CD4-positive, alpha-beta T cell treated with Interleukin-2 at 100 ng/mL for 4 hours (primary cell): ENCODE data around the gene YES1.

Source experiments
- DNase-seq: peaks from one replicate; pipeline ENCODE4 v3.0.0-alpha.2; 2020; ENCODE audit warnings: low spot score

The YES1 gene

DNA sequence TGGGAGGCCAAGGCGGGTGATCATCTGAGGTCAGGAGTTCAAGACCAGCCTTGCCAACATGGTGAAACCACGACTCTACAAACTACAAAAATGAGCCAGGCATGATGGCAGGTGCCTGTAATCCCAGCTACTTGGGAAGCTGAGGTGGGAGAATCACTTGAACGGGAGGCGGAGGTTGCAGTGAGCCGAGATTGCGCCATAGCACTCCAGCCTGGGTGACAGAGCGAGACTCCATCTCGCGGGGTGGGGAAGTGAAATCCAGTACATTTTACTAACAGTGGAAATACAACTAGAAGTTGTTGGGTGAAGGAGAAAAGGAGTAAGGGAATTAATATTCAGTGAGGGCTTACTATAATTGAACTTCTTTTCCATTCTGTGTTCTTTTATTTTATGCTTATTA is 86.4 kb downstream of the YES1 start:
- DNase-seq = no peak

DNA sequence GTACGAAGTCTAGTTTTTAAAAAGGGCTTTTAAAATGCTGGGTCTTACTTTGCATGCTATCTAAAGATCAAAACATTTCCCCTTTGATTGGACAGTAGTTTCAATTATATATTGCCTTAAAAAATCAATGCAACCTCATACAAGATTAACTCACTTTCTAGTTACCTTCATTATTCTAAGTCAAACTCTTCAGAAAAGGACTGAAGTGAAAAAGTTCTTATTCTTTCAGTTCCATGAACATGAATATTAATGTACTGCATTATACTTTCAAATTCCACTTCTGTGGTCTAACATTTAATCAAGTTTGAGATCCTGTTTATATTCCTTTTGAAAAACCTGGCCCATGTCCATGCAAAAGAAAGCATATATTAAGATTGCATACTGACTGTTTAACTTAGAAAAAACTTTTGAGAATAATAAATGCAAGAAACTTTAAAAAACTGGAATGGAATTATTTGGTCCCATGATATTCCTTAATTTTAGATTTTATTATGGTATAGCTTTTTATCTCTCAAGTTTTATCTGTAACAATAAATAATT is 88.4 kb downstream of the YES1 start:
- no peak for DNase-seq

DNA sequence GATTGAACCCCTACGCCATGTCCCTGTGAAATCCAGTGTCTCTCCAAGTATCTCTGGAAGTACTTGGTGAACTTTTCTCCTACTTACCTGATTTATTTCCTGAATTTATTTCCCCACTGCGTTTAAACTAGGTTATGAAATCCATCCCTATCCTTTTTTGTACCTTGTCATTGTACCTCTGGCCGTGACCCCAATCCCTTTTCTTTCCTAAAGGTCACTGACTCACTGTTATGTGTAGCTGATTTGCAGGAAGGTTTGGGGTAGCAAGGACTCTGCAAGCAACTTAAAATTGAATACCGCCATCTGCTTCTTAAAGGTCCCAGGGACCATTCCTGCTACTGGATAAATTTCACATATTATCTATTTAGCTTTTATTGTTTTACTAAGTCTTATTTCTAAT is 95.0 kb downstream of the YES1 start:
- no peak for DNase-seq

DNA sequence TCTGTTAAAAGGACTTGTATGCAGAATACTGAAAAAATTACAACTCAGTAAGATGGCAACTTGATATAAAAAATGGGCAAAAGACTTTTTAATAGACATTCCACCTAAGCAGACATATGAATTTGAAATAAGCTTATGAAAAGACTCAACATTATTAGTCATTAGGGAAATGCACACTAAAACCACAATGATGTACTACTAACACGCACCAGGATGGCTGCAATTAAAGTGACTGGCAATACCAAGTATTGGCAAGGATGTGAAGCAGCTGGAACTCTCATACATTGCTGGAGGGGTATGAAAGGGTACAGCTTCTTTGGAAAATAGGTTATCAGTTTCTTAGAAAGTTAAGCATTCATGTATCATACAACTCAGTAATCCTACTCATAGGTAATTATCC is 96.4 kb downstream of the YES1 start:
- peak; percentile 45 for DNase-seq

DNA sequence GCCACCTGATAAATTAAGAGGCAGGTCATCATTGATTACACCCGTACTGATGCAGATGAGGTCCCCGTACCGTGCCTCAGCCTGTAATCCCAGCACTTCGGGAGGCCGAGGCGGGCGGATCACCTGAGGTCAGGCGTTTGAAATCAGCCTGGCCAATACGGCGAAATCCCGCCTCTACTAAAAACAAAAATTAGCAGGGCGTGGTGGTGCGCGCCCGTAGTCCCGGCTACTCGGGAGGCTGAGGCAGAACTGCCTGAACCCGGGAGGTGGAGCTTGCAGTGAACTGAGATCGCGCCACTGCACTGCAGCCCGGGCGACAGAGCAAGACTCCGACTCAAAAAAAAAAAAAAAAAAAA is 98.9 kb downstream of the YES1 start:
- no peak for DNase-seq

DNA sequence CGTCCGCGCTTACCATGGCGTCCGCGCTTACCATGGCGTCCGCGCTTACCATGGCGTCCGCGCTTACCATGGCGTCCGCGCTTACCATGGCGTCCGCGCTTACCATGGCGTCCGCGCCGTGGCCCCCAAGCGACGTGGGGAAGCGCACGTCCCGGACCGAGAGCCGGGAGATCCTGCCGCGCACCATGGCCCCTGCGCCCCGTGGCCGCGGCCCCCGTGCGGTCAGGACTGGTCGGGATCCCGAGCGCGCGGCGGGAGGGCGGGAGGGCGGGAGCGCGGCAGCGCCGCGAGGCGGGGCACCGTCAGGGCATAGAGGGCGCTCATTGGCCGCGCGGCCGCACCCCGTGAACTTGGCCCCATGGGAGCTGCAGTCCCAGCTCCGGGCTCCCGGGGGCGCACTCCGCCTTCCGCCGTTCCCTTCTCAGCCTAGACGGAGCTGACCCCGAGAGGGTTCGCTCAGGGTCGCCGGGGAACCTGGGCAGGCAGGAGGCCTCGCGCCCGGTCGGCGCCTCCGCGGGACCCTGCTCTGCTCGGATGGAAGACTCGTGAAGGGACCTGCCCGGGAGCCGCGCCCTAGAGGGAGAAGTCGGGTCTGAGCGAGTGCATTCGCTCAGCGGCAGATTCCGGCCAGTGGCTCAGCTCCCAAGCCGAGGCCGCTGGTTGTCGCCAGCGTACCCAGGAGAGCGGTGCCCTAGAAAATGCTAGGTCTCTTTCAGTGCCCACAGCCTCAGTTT is 99.5 kb downstream of the YES1 start, which contains the start of gene ENOSF1:
Gene ENOSF1 (minus strand): TSS at position 230 of the 734 bp plus-strand sequence. CDS start 43 bp downstream, at position 187.
- peak; percentile 88 for DNase-seq

DNA sequence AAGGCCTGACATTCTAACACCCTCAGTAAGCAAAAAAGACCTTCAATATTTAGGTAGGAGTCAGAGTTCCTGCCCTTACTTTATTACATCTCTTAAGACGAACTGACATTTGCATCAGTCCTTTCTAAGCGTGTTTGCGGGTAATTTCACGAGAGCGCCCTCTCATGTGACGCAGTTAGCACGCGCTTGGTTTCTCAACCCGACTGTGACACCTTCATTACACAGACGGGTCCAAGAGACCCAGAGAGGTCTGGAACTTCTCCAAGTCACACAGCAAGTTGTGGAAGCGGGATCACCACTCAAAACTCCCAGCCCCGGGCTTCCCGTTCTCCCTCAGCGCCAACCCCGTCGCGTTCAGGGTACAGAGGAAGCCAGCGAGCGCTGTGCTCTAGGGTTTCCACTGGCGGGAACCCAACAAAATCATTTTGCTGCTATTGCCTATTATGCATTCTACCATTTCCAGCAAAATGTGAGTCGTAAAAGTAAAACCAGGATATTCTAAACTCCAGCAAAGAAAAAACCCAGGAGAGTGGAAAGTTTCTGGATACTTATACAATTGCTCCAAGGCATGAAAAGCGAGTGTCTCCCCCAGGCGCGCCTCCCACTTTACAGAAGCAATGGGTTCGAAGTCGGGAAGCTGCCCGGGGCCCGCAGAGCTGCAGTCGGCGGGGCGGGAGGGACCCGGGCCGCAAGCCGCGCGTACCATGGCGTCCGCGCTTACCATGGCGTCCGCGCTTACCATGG is 100.2 kb downstream of the YES1 start:
- peak; percentile 76 for DNase-seq

DNA sequence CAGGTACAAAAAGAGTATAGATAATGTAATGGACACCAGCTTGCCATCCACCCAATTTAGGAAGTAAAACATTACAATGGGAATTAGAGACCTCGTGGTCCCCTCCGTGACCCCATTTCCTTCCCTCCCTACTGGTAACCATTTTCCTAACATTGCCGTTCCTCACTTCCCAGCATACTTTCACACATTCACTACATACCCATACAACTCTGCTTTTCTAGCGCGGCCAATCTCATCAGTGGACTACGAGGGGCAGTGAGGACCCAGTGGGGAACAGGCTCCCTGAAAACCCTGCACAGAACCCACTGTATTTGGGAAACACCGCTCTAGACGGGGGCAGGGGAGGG is 100.8 kb downstream of the YES1 start:
- no peak for DNase-seq

DNA sequence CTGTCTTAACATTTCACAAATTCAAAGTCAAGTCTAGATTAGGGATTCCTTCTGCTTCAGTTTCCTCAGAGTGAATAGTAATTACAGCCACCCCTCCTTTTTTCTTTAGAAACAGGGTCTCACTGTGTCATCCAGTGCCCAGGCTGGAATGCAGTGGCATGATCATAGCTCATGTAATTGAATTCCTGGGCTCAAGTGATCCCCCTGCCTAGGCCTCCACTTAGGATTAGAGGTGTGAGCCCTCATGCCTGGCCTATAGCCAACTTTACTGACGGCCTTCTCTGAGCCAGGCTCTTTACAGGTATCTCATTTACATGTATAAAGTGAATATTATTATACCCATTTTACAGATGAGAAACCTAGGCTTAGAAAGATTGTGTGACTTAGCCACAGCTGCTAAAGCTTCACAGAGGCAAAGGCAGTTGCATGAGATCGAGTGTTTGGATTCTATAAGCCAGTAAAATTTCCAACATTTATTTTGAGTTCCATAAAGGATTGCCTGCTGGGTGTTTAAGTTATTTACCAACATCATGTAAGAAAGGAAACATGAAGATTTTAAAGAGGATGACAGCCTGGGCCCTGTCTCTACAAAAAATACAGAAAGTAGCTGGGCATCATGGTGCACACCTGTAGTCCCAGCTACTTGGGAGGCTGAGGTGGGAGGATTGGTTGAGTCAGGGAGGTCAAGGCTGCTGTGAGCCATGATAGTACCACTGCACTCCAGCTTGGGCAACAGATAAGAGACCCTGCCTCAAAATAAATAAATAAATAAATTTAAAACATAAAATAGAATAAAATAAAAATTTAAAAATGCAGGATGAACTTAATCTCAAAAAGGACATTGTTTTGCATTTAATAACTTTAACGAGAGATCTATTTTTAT is 101.4 kb downstream of the YES1 start:
- DNase-seq = no peak

DNA sequence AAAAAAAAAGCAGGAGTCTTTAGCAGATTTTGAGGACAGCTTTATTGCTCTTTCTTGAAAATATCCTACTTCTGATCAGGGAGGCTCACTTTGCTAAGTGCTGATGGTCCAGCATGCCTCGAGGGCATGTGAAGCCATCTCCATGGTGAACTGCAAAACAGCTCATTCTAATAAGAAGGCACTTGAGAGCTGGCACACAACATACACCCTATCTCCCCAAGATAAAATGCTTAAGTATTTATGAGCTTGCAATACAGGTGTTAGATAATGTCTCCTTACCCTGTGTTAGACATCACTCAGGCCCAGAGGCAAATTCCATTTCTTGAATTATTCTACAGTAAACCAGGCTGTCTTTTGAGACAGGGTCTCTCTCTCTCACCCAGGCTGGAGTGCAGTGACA is 102.3 kb downstream of the YES1 start:
- DNase-seq = no peak

DNA sequence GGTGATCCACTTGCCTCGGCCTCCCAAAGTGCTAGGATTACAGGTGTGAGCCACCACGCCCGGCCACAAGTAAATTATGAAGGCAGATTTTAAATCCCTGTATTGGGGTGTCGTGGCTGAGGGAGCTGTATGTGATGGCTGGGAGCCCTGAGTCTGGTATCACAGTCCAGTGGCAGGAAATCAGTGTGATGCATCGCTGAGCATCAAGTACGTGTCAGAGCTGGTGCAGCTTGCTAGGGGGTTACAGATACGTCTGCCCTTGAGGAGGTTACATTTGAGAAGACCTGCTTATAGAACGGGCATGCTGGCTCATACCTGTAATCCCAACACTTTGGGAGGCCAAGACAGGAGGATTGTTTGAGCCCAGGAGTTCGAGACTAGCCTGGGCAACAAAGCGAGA is 103.9 kb downstream of the YES1 start:
- no peak for DNase-seq

DNA sequence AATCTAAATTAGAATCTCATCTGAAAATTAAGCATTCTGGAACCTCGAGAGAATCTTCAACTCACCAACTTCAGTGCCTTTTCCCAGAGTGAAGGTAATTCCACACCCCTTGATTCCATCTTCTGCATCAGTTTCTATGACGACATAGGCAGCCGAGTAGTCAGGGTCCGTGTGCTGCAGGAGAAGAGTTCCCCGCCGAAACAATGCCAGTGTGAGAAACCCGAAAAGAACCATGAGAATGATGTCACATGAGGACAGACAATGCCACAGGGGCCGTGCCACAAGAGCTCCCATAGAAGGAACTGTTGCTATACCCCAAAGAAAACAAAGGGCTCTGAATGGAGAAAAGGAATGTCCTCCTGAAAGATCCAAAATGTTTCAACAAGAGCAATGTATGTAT is 105.6 kb downstream of the YES1 start:
- no peak for DNase-seq

DNA sequence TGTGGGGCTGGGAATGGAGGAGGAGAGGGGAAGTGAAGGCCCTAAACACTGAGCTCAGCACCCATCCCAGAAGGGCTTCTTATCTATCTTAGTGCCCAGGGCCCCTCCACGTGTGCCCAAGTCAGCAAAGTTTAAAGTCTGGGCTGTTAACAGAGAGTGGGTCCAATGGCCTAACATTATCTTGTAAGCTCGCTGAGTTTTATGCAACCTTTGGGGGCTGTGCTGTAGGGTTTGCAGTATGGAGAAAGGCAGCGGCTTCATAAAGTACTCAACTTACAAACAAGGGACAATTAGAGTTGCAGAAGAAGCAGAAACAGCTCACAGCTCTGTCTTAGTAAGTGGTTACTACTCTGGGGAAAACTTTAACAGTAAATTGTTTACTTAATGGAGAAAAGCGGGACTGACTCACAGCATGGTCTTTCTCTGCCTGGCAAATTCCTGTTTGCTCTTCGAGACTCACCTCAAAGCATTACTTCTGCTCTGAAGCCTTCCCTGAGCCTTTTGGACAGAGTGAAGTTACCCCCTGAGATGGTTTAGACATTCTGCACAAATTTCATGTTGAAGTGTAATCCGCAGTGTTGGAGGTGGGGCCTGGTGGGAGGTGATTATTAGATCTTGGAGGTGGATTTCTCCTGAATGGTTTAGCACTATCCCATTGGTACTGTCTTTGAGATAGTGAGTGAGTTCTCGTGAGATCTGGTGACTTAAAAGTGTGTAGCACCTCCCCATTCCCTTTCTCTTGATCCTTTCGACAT is 108.7 kb downstream of the YES1 start:
- no peak for DNase-seq

DNA sequence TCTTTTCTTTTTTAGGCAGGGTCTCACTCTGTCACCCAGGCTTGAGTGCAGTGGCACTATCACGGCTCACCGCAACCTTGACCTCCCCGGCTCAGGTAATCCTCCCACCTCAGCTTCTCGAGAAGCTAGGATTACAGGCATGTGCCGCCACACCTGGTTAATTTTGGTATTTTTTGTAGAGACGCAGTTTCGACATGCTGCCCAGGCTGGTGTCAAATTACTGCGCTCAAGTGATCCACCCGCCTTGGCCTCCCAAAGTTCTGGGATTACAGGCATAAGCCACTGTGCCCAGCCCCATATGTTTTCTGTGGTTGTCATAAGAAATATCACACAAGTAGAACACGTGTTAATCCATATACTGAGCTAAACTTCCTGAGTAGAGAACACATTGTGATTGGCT is 114.2 kb downstream of the YES1 start:
- no peak for DNase-seq

DNA sequence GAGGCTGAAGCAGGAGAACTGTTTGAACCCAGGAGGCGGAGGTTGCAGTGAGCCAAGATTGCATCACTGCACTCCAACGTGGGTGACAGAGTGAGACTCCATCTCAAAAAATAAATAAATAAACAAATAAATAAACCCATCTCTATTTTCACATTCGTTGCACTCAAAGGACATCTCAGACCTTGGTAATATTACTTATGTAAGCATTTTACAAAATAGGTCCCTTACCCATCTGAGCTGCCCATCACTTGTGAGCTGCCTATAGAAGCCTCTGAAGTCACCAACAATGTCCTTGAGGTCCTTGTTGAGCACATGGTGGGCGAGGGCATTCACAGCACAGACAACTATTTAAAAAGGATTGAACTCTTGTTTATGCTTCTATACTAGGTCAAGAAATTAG is 115.0 kb downstream of the YES1 start:
- no peak for DNase-seq

DNA sequence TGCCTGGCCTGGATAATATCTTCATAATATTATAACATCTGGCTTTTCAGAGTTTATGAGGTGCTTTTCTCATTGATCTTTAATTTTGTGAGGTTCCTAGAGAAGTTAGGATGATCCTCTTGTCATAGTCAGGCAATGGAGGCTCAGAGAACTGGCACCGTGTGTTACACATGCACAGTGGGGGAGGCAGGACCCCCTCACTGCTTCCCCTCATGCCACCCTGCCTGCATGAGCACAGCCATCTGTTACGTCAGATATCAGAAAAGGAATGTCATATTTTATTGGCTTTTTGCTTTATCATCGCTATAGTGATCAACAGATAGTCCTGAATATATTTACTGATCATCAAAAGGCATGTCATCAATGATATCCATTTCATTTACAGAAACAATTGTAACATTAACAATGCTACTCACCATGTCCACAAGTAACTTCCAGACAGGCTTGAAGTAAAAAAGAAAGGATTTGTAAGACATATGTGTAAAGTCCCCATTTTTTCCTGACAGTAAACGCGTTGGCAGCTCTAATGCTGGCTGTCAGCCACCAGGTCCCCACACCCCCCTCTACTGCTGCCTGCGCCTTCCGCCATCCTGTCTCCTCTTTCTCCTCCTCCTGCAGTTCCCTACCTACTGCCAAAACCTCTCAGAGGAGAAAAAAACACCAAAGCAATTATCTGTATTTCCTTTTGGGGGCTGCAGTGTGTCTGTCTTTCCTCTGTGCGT is 118.4 kb downstream of the YES1 start:
- DNase-seq = no peak

DNA sequence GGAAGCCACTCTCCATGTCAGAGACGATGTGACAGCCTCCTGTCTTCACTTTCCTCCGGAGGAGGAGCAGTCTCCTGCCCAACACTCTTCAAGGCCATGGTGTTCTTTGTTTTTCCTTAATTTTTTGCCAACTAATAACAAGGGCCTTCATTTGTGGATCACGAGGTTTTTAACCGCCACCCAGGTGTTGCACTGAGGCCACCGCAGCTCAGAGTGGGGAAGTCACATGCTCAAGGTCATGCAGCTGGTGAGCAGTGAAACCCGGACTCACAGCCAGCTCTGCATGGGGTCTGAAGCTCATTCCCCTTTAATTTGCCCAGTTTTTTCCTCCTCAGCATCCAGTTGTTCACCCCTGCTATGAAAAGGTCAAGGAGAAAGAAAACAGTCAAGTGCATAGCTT is 119.2 kb downstream of the YES1 start:
- no peak for DNase-seq

DNA sequence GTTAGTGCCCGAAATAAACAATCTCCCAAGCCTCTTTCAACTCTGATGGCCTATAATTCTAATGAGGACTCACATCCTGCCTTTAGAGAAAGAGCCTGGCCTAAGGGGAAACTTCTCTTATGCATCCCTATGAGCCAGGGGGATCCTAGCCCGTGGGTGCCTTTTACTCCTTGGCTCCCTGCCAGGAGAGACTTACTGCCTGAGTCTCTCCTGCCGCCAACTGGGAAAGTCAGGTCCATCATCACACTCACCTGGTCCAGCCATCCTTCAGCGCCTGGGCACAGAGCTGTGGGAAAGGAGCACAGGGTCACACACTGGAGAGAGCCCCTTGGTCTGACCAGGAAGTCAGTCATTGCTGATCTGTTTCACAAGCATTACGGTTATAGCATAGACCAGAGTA is 123.7 kb downstream of the YES1 start:
- DNase-seq = no peak

DNA sequence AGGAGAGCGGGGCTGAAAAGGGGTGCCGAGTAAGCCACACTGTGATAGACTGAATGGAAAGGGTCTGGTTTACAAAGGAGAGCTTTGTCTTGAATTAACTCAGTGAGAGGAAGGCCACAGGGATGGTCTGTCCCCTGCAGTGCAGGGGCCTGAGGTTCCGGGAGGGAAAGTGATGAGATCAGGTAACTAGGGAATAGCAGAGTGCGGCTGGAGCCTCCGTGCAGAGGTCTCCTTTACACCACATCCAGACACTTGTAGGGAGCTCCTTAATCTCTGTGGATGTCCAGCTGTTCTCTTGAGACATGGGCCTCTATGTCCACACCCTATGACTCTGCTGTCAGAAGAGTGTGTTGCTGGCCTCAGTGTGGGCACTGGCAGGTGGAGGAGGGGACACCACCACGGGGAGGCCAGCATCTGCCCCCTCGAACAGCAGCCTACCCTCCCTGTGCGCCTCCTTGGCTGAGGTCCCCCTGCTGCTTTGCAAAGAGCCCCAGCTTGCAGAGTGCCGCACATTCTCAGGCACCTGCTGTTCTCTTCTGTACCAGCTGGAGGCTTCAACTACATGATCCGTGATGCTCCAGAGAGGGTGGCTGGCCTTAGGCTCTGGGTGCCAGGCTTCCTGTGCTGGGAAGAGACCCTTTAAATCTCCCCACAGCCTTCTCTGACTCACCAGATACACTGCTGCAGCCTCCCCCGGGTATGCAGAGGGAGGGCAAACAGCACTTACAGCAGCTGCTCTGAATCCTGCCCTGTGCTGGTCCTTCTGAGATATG is 125.5 kb downstream of the YES1 start:
- no peak for DNase-seq

DNA sequence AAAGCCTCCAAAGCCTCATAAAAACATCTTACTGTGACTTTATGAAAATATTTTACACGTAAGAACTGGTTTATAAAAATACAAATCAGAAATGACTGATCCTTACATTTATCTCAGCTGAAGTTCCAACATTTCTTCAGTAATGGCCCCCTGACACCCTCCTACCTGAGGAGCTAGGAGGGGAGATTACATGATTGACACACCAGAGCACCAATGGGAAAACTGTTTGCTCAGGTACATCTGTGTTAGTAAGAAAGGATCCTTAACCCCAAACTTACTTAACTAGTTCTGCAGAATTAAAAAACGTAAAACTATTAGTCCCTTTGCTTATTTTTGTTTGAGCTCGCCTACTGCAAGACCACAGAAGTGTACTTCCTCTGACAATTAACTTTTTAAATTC is 126.6 kb downstream of the YES1 start:
- no peak for DNase-seq
